Left ventricle myocardium inferior (tissue), 1 donor: Measurements from ENCODE around the gene PPP2R2B. TPM values are rescaled to one million over a fixed set of nuclear protein-coding genes. Genes with fewer than 3 reads are reported as not detected.

Source experiments
- DNase-seq: peaks from one replicate; pipeline ENCODE4 v3.0.0-alpha.2; 2020
- H3K27ac ChIP-seq: fragments of 200-600 bp; replicated peaks from 2 replicates; pipeline ENCODE4 v1.8.0; 2021
- H3K27me3 ChIP-seq: fragments of 200-600 bp; 2 replicates; pipeline ENCODE4 v1.8.0; 2021; ENCODE audit warnings: low read depth
- H3K36me3 ChIP-seq: fragments of 200-600 bp; 2 replicates; pipeline ENCODE4 v1.8.0; 2021
- H3K4me1 ChIP-seq: fragments of 200-600 bp; 2 replicates; pipeline ENCODE4 v1.8.0; 2021
- H3K4me3 ChIP-seq: fragments of 200-600 bp; 2 replicates; pipeline ENCODE4 v1.8.0; 2021; ENCODE audit warnings: mild to moderate bottlenecking, moderate library complexity
- H3K9me3 ChIP-seq: fragments of 200-600 bp; replicated peaks from 2 replicates; pipeline ENCODE4 v1.8.0; 2021
- CTCF ChIP-seq: fragments of 200-600 bp; IDR thresholded peaks from 2 replicates; pipeline ENCODE4 v1.8.0; 2021; ENCODE audit warnings: antibody characterized with exemption, mild to moderate bottlenecking, borderline replicate concordance
- intact Hi-C: fragments of 100-400 bp; cut with micrococcal nuclease; formaldehyde crosslinking; loops from one replicate; pipeline ENCODE4 v1.11.0; 2022
- total RNA-seq: library from RNA; stranded (reverse); fragmentation: NEBNext Ultra II Directional; extraction: Animal tissue kit (Norgen Biotek cat#: 25700); gene quantifications from one replicate; pipeline ENCODE4 v1.2.1, GENCODE V29; 2021
- donor health status: DM: no; HTN: yes; CAD: no; lungs with severe emphysema.

Gene PPP2R2B
- total RNA-seq, 1 donor from 2014 or later, result 0.11 TPM

- intact Hi-C loops, result no loop called here
- DNase-seq, result no peak
- Histone ChIP-seq H3K4me1 (no peaks in the 10 kb centered on the region), H3K9me3 (no peaks in the 10 kb centered on the region), H3K27ac (no peak overlapping the region), H3K4me3 (no peak overlapping the region), H3K27me3 (no peaks in the 10 kb centered on the region), H3K36me3 (no peaks in the 10 kb centered on the region)
- no peak for TF ChIP-seq CTCF
Measured at GRCh38 chr5:146866263-146866662, 12.3 kb downstream of the PPP2R2B start.

- DNase-seq, result no peak
- TF ChIP-seq CTCF, result no peak
- Histone ChIP-seq H3K27me3 (no peaks in the 10 kb centered on the region), H3K36me3 (no peaks in the 10 kb centered on the region), H3K4me3 (no peak overlapping the region), H3K4me1 (no peaks in the 10 kb centered on the region), H3K9me3 (no peaks in the 10 kb centered on the region), H3K27ac (no peak overlapping the region)
- intact Hi-C loops, result no loop called here
Measured at GRCh38 chr5:146862641-146863040, 15.9 kb downstream of the PPP2R2B start.

DNA sequence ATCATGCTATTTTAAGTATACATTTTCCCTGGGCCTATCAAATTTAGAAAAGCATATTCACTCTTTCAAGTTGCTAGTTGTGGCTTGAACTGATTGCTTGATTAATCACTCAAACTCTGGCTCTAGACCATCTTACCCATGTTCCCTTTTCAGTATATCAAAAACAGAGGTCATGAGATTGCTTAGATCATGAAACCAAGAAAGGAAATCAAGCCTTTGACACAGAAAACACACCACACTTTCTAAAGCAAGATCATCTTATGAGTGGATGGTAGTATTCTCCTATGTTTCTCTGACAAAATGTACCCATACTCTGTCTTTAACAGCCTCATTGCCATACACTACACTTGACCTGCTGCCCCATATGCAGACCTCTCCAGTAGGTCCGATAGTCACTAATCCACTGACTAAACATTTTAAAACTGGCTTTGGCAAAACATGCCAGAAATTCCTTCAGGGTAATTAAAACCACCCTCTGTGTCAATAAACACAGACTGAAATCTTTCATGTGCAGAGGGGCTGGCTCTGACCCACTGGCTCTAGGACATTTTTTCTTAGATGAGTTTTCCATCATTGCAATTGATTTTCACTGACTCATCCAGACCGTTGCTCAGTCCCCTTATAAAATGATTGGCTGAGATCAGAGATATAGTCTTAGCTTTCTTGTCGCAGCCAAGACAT is 18.2 kb downstream of the PPP2R2B start:
- H3K36me3 ChIP-seq, result no peaks in the 10 kb centered on the region
- no peak for DNase-seq
- H3K4me1 ChIP-seq, result no peaks in the 10 kb centered on the region
- no peak for TF ChIP-seq CTCF
- H3K9me3 ChIP-seq, result no peaks in the 10 kb centered on the region
- intact Hi-C loops, result no loop called here
- H3K27me3 ChIP-seq, result no peaks in the 10 kb centered on the region
- H3K27ac ChIP-seq, result no peak overlapping the region
- H3K4me3 ChIP-seq, result no peak overlapping the region

- TF ChIP-seq CTCF, result no peak
- H3K27ac ChIP-seq, result no peak overlapping the region
- no peaks in the 10 kb centered on the region for H3K36me3 ChIP-seq
- DNase-seq, result no peak
- no peak overlapping the region for H3K4me3 ChIP-seq
- H3K27me3 ChIP-seq, result peaks cover 5% of the 10 kb centered on the region
- H3K4me1 ChIP-seq, result no peaks in the 10 kb centered on the region
- intact Hi-C loops, result no loop called here
- no peaks in the 10 kb centered on the region for H3K9me3 ChIP-seq
Measured at GRCh38 chr5:146852089-146852488, 26.5 kb downstream of the PPP2R2B start.

GRCh38 chr5:146851133-146851532 is 27.4 kb downstream of the PPP2R2B start:
- TF ChIP-seq CTCF, result no peak
- intact Hi-C loops, result no loop called here
- Histone ChIP-seq H3K4me1 (no peaks in the 10 kb centered on the region), H3K27ac (no peak overlapping the region), H3K4me3 (no peak overlapping the region), H3K27me3 (peaks cover 5% of the 10 kb centered on the region), H3K36me3 (no peaks in the 10 kb centered on the region), H3K9me3 (no peaks in the 10 kb centered on the region)
- DNase-seq, result no peak
